Measurements from ENCODE around the gene PTGDR2. TPM values are rescaled to one million over a fixed set of nuclear protein-coding genes. Genes with fewer than 3 reads are reported as not detected.

The PTGDR2 gene
- polyA plus RNA-seq, 10 donors = 0.63 to 2.1 (median 1.2) TPM

DNA sequence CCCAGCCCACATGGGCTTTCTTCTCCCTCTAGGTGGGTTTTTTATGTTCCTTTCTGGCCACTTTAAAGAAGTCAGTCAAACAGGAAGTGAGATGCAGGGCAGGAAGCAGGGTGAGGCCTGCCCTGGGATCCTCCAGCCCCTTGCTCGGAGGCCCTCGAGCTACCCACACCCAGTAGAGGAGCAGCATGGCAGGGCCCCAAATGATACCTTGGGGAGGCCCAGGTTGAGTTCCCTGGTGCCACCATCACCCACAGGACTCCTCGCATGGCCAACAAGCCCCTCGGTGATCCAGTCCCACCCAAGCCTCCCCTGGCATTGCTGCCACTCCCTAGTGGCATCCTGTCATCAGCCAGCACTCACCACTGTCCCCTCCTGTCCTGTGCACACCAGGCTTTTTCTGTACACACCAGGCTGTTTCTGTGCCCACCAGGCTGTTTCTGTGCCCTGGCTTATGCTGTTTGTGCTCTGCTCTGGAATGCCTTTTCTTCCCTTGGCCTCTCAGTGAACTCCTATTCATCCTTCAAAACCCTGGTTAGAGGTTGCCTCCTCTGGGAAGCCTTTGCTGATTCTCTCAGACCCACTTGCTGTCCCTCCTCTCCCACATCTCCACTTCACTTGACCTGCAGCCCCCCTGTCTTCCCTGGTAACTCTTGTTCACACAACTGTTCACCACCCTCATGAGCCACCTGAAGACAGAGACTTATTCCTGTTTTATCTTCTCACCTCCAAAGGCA lies 3.1 kb upstream of the PTGDR2 start:
- no peak for DNase-seq

DNA sequence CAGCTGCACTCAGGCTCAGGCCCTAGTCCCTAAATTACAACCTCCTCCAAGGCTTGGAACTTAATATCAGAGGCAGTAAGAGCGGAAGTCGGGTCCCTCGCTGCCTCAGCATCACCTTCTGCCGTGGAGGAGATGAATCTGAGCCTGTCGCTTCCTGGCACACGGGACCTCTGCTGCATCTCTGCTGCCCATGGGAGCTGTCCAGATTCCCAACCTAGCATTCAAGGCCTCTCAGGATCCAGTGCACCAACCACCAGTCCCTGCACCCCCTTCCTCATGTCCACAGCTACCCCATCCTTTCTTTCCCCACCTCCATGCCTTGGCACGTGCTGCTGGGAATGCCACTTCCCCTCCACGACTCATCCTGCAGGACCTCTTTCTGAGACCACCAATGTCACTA lies 2.5 kb upstream of the PTGDR2 start:
- DNase-seq = no peak

DNA sequence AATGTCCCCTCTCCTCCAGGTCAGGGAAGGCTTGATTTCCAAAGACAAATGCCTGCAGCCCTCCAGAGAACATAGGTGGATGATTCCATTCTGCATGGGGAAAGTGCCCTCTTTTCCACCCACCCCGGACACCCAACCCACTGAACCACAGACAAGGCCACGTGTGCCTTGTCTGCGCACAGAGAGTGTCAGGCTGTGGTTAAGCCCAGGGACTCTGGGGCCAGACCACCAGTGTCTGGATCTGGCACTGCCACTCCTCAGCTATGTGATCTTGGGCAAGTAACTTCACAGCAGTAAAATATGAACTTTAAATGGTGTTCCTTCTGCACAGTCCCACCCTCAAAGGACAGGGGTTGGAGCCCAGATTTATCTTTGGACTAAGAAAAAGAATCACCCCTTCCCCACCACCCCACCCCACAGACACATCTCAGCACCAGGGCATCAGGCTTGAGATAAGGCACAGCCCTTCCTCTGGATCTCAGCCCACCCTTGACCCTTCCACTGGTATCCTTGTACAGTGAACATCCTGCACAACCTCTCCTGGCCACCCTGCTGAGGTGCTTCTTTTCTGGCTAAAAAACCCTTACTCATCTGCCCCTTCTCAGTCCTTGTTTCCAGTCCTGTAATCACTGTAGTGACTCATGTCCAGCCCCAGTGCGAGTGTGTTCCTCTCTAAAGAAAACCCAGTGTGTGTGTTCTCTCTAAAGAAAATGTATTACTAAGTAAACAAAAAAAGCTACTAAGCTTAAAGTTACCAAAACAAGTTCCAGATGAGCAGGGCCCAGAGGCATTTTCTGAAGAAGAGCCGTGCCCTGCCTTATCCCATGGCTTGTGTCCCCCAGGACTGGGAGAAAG lies 1.9 kb upstream of the PTGDR2 start:
- DNase-seq = no peak

DNA sequence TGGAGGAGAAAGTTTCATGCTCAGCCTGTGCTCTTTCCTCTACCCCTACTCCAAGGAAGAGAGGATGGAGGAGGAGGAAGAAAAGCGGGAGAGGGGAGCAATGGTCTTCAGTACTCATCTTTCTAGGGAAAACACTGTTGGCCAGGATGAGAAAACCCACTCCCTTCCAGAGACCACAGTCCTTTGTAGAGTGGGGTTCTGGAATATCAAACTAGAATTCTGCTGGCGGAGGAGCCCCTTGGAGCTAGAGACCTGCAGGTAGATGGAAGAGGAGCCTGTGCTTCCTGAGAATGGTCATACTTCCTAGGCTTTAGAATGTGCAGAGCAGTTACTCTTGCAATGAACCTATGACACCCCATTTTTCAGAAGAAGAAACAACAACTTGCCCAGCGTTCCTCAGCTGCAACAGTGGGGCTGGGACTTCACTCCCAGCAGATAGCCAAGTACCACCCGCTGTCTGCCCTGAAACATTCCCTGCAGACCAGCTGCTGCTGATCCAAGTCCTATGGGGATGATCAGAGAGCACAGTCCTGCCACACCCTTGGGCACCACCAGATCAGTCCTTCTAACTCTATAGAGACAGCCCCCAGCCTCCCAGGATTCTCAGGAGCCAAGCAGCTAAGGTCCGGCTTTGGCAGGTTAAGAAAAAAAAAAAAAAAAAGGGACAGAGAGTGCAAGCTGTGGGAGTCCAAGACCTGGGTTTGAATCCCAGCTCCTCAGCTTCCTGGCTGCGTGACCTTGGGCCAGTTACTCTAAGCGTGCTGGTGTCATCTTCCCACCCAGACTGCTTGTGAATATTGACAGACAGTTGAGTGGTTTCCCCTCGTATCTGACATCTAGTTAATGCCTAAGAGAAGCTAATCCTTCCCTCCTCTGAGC lies 664 bp downstream of the PTGDR2 start:
- DNase-seq = no peak

DNA sequence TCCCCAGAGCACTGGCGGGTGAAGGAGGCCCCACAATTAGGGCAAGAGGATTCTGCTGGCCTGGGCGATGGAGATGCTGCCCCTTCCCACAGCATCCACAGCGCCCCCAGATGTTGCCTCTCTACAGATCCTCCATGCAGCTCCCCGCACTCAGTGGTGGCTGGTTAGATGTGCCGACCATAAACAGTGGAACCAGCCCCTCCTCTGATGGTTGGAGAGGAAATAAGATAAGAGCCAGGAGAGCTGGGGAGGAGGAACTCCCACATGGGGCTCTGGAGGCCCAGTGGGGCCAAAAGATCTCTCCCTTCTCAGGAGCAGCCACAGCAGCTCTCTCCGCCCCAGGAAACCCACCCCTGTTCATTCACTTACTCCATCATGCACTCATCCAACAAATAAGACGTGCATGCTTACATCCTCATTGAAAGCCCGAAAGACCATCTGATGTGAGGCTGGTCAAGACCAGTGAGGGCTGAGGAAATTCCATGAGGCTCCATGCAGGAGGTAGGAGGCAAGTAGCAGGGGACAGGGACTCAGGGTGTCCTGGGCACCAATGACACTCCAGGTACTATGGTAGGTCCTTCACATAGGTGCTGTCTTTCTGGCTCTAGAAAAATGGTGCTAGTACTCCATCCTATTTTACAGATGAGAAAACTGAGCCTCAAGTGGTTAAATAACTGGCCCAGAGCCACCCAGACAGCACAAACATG lies 1.5 kb downstream of the PTGDR2 start:
- DNase-seq = no peak

DNA sequence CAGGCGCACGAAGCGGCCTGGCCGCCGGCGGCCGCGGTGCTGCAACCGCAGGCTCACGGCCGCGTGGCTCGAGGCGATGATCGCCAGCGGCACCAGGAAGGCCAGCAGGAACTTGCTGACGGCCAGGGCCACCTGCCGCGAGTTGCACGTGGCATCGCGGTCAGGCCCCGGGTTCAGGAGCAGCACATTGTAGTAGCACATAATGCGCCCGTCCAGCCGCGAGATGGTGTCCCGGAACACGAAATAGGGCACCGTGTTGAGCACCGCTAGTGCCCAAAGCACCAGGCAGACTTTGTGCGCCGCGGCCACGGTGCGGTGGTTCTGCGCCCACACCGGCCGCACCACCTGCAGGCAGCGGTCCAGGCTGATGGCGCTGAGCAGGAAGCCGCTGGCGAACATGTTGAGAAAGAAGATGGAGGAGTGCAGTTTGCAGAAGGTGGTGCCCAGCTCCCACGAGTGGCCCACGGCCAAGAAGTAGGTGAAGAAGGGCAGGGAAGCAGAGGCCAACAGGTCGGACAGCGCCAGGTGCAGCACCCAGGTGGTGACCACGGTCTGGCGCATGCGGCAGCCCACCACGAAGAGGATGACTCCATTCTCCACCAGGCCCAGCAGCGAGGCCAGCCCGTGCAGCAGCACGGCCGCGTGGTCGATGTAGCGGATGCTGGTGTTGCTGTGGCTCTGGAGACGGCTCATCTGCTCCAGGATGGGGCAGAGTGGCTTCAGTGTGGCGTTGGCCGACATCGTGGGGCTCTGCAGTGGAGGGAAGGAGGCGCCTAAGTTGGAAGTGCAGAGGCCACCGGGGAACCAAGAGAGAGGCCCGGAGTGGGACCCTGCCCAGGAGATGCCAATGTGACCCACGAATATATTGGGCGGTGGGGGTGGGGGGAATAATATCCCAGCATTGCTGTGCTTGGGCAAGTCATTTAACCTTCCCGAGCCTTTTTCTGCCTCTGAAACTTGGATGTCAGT lies 2.5 kb downstream of the PTGDR2 start:
- no peak for DNase-seq

DNA sequence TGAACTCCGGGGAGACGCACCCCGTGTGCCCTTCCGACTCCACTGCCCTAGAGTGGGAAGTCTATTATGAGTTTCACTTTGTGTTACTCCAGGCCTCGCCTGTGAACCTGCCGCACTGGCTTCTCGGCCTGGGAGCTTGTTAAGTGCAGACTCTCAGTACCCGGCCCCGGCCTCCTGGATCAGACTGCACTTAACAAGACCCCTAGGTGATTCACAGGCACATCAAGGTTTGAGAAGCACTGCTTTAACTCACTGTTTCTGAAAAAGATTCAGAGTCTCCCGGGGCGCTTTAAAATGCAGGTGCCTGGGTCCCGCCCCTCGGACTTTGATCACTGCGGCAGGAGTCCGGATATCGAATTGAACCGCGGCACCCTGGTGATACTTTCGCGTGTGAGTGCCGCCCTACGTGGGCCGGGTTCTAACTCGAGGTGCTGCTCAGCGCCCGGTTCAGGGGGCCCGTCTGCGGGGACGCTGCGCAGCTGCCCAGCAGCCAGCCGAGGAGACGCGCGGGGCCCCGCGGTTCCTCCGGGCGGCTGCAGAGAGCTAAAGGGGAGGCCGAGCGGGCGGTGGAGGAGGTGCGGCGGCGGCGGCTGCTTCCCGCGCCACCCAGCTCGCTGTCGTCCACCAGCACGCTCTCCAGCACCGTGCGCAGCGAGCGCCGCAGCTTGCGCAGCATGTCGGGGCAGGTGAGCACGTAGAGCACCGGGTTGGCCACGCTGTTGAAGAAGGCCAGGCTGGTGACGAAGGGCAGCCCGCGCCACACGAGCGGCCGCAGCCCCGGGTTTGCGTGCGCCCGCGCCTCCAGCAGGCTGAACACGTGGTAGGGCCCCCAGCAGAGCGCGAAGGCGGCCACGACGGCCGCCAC lies 3.4 kb downstream of the PTGDR2 start:
- no peak for DNase-seq

DNA sequence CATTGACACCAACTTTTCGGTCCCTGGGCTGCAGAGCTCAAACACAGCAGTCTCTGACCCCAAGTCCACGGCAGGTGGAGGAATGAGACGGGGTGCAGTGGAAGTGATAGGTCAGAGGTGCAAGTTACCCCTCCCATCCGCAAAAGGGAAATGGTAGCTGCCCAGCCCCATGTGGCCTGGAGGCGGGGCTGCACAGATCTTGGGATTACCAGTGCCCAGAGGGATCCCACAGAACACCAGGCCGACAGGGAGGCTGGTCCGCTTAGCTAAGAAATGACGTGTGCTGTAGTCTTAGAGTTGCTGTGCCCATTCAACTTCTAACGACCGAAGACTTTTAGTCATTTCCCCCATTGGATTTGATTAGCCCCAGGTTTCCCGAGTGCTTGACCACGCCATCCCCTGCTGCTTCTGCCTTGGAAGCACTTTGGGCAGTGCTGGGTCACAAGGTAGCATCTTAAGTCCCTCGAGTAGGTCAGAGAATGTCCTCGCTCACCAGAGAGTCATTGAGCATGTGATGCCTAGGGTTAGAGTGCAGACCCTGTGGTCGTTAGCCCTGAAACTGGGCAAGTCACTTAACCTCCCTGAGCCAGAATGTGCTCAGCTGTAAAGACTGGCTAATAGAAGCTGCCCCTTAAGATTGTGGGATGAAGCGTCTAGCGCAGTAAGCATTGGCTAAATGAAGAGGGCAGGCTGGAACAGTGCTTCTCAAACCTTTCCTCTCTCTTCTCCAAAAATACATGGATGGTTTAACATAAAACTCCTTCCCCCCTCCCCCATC lies 4.2 kb downstream of the PTGDR2 start:
- DNase-seq = no peak

DNA sequence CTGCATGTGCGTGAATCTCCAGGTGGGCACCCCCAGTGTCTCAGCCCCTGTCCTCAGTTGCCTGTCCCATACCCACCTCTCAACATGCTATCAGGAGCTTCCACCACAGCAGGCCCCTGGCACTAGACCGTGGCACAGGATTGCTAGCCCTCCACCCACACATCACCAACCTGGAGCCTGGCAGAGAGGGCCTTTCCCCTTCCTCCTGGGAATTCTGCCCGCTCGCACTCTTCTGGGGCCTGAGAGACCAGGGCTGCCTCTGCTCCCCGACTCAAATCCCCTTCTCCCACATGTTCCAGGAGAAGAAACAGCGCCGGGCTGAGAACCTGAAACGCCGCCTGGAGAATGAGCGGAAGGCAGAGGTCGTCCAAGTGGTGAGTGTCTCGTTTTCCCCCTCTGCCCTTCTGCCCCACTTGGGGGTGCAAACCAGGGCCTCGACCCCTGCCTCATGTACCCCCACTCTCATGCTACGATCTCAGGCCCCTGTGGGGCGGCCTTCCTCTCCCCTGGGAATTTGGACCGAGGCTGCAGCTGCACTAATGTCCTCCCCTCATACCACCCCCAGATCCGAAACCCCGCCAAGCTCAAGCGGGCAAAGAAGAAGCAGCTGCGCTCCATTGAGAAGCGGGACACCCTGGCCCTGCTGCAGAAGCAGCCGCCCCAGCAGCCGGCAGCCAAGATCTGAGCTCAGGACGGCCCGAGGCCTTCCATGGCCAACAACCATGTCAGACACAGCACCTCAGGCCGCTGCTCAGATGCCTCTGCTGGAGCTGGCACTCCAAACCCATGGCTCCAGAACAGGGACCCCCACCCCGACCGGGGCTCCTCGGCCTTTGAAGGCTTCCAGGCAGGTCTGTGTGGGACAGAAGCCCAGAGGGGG lies 5.9 kb downstream of the PTGDR2 start:
- no peak for DNase-seq

DNA sequence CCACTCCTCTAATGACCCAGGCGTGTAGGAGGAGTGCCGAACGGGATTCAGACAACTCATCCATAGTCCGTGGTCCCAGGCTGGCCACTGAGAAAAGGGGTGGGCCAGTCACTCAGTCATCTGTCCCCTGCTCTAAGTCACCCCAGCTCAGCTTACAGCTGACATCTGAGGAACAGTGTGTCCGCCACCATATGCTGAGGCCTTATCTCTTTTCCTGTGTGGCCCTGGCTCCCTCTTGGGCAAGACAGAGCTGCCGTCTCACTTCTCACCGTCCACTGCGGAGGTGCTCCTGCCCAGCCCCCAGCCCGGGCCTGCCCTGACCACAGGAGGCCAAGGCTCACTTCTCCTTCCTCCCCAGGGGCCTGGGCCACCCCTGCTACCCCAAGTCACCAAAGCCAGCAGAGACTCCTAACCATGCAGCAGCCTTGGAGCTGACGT lies 7.0 kb downstream of the PTGDR2 start:
- DNase-seq = no peak

DNA sequence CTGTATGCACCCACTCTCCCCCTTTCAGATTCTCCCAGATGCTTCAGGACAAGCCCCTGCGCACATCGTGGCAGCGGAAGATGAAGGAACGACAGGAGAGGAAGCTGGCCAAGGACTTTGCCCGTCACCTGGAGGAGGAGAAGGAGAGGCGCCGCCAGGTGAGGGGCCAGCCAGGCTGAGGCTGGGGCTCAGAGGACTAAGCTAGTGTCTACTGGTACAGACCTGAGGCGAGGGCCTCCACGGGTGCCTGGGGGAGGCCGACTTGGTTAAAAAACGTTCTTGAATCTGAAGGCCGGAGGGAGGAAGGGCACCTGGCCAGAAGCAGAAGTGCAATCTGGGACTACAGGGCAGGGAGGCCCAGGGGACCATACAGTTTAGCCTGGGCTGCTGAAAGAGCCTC lies 7.9 kb downstream of the PTGDR2 start:
- DNase-seq = no peak

DNA sequence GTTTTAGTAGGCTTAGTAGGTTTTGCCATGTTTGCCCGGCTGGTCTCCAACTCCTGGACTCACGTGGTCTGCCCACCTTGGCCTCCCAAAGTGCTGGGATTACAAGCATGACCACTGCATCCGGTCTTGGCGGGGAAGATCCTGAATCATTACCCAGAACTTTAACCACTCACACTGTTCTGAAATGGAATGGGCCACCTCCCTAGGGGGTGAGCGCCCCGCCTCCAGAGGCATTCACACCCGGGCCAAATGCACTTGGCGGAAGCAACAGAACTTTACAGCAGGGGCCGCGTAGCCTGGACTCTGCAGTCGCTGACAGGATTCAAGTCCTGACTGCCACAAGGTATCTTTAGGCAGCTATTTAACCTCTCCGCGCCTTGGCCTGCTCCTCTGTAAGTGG lies 8.5 kb downstream of the PTGDR2 start:
- DNase-seq = no peak

DNA sequence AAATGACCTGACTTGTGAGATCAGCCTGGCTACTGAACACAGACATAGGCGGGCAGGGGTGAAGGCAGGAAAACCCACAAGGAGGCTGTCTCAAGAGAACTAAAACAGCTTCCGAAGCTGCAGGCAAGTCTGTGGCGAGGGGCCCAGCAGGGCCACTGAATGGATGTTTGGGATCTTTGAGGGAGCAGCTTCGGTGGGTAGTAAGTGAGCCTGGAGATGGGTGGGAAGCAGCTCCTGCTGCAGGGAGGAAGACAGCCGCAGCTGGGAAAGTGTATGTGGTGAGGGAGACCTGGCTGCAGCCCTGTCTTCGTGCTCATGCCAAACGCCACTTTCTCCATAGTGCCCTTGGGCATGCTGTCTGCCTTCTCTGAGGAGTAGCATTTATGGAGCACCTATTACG lies 10.4 kb downstream of the PTGDR2 start:
- DNase-seq = no peak

DNA sequence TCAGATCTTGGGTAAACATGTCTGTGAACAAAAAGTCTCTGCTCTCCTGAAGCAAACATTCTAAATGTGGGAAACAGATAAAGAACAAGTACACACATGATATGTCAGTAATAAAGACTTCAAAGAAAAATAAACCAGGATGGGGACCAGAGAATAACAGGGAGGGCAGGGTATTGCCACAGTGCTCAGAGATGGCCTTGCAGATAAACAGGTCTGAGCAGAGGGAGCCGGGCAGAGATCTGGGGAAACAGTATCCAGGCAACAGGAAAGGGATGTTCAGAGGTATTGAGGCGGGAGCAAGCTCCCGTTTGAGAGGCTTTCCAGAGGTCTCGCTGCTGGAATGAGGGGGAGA lies 10.9 kb downstream of the PTGDR2 start:
- no peak for DNase-seq

DNA sequence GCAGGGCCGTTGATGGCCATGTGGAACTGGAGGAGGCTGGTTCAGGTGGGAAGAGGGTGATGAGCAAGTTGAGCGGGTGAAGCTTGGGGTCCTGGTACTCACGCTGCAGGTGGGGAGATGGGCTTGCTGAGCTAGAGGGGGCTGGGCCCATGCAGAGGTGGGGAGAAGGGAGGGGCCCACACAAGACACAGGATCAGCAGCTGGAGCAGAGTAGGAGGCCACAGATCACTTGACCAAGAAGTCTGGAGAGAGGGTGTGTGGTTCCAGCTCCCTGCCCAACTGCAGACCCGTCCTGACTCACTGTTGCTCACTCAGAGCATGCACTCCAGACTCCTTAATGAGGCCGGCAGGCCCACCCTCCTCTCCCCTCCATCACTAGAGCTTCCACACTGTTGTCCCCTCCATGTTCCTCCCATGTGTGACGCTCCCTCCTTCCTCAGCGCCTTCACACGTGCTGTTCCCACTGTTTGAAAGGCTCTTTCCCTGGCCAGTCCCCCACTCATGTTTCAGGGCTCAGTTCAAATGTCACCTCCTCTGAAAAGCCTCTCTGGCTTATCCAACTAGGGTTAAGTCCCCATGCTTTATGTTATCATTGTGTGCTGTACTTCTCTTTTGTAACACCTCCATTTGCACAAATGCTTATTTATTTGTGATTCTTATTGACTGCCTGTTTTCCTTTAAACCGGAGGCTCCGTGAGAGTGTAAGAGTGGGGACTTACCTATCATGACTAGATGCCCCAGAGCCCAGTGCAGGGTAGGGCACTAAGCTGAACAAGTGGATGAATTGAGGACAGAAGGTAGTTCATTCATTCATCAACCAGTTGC lies 11.5 kb downstream of the PTGDR2 start:
- no peak for DNase-seq

Data from muscle of back (tissue), 11 donors.